Esophagus muscularis mucosa (tissue), 3 donors: ENCODE results near the gene OLA1.

Experiments used
- CTCF ChIP-seq, 3 experiments: fragments of 200-600 bp in 2 of 3; fragments of 450-650 bp in 1 of 3; sonication (generic) in 2 of 3; IDR thresholded peaks; one replicate each; pipeline ENCODE4 v1.5.1; 2017 to 2019; ENCODE audit warnings: antibody characterized with exemption in 3 of 3, mild to moderate bottlenecking in 2 of 3, moderate library complexity in 1 of 3
- POLR2A ChIP-seq: fragments of 450-650 bp; IDR thresholded peaks from one replicate; pipeline ENCODE4 v1.6.1; 2017; ENCODE audit warnings: antibody characterized with exemption, moderate library complexity, mild to moderate bottlenecking, low read depth
- POLR2AphosphoS5 ChIP-seq, 2 donors: sonication (generic); formaldehyde crosslinking; IDR thresholded peaks; one replicate each; pipeline ENCODE4 v1.6.1; 2017; ENCODE audit warnings: antibody characterized with exemption in 2 of 2

- TF ChIP-seq CTCF (IDR thresholded peaks at IDR 0.05): no peak
- no peak for TF ChIP-seq POLR2A
- no peak for TF ChIP-seq POLR2AphosphoS5 (IDR thresholded peaks at IDR 0.05)
Observed at GRCh38 chr2:174072857-174073256, 175.5 kb downstream of the OLA1 start.
